ENCODE results near the gene PTPRM.

PTPRM gene

DNA sequence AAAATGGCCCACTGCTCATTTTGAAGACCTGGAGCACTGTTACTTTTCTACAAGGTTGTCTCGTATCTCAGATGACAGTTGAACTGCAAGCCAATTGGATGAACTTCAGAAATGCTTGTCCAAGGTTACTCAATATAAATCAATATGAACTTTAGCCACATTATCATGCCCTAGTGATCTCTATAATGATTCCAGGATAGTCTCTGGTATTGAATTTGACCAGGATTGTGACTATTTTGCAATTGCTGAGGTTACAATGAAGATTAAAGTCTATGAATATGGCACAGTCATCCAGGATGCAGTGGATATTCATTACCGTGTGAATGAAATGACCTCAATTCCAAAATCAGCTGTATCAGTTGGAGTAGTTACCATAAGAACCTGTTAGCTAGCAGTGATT lies 846.1 kb downstream of the PTPRM start:
- no peak for DNase-seq (ENCODE audit: low read depth in 2 of 2)
- no peak overlapping the region for H3K4me3 ChIP-seq (replicated peaks in 1 of 2; ENCODE audit: low read depth in 2 of 2, low read length in 2 of 2)

GRCh38 chr18:8413751-8414150 lies 846.6 kb downstream of the PTPRM start:
- DNase-seq (ENCODE audit: low read depth in 2 of 2) = no peak
- no peak overlapping the region for H3K4me3 ChIP-seq (replicated peaks in 1 of 2; ENCODE audit: low read depth in 2 of 2, low read length in 2 of 2)
- no peak for TF ChIP-seq CTCF (IDR thresholded peaks at IDR 0.05; ENCODE audit: low read depth, low read length)

More for the DNA sequence above, 846.1 kb downstream of the PTPRM start:
- TF ChIP-seq CTCF (IDR thresholded peaks at IDR 0.05; ENCODE audit: low read depth, low read length) = no peak

- TF ChIP-seq CTCF (IDR thresholded peaks at IDR 0.05; ENCODE audit: low read depth, low read length) = no peak
- H3K4me3 ChIP-seq (replicated peaks in 1 of 2; ENCODE audit: low read depth in 2 of 2, low read length in 2 of 2) = no peak overlapping the region
- DNase-seq (ENCODE audit: low read depth in 2 of 2) = peak in 1 of 2 donors; percentile 16
These were observed 849.3 kb downstream of the PTPRM start for GRCh38 chr18:8416212-8417019.

- DNase-seq (ENCODE audit: low read depth in 2 of 2) = peak in 1 of 2 donors; percentile 11
- TF ChIP-seq CTCF (IDR thresholded peaks at IDR 0.05; ENCODE audit: low read depth, low read length) = no peak
These were observed 855.3 kb downstream of the PTPRM start for GRCh38 chr18:8422391-8422790.

GRCh38 chr18:8423051-8423557 lies 856.0 kb downstream of the PTPRM start:
- DNase-seq (ENCODE audit: low read depth in 2 of 2) = peak; percentile 69 to 75
- no peak for TF ChIP-seq CTCF (IDR thresholded peaks at IDR 0.05; ENCODE audit: low read depth, low read length)
- no peak overlapping the region for H3K4me3 ChIP-seq (replicated peaks in 1 of 2; ENCODE audit: low read depth in 2 of 2, low read length in 2 of 2)

More at GRCh38 chr18:8422391-8422790, 855.3 kb downstream of the PTPRM start:
- no peak overlapping the region for H3K4me3 ChIP-seq (replicated peaks in 1 of 2; ENCODE audit: low read depth in 2 of 2, low read length in 2 of 2)

GRCh38 chr18:8424481-8424880 lies 857.4 kb downstream of the PTPRM start:
- no peak for DNase-seq (ENCODE audit: low read depth in 2 of 2)
- no peak overlapping the region for H3K4me3 ChIP-seq (replicated peaks in 1 of 2; ENCODE audit: low read depth in 2 of 2, low read length in 2 of 2)
- no peak for TF ChIP-seq CTCF (IDR thresholded peaks at IDR 0.05; ENCODE audit: low read depth, low read length)
